T-helper 2 cell treated with Interferon-gamma antibody and Interleukin-4, amounts not matched to agents 100 ng/mL and 5 ng/mL, for 36 hours (primary cell): Measurements from ENCODE around the gene SF3B6. TPM values are rescaled to one million over a fixed set of nuclear protein-coding genes. Genes with fewer than 3 reads are reported as not detected.
"Not testable (repeated sequence)": the region's sequence is repeated elsewhere in the genome, so short reads cannot be mapped to it uniquely, and the experiment has no call there.

Source experiments
- intact Hi-C: fragments of 100-400 bp; cut with micrococcal nuclease; formaldehyde crosslinking; loops from one replicate; pipeline ENCODE4 v1.15.1; 2023
- total RNA-seq: library from RNA; stranded (reverse); gene quantifications from 2 replicates; pipeline ENCODE4 v1.2.3, GENCODE V29; 2022

SF3B6 gene
- total RNA-seq, result 92.5 and 94.6 TPM in 2 replicates

DNA sequence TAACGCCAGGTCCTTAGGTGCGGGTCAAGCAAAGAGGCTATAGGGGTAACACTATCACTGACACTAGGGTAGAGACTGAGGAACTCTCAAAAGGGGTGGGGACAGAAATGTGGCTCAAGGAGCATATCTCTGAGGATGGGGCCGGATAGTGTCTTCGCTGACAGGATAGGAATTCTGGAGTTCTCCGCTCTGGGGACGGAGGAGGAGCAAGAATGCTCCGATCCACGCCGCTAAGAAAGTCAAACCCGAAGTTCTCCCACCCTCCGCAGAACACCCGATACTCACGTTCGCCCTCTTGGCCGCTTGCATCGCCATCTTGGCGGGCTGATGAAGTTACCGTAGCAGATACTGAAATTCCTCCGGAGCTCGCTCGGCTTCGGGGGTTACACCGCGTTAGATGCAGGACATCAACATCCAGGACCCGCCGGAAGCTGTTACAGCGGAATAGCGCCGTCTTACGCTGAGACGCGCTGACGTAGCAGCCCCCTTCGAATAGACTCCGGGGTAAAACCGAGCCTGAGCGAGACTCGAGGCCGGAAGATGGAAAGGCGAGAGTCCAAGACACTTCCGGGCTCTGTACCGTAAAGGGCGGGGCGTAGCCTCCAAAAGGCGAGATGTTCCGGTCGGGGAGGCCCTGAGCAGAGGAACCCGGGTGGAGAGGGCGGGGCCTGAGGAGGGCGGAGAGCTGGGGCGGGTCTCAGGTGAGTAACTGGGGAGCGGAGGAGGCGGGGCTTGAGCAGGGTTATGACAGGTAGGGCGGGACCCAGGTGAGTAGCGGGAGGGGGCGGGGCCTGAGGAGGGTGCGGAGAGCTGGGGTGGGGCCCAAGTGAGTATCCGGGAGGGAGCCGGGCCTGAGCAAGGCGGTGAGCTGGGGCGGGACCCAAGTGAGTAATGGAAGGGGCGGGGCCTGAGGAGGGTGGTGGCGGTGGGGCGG is at the start of gene SF3B6:
TSS of gene SF3B6 (minus strand) at position 412 of the 934 bp plus-strand sequence. CDS start at position 315, 97 bp downstream.
- intact Hi-C loops, result loop anchor here (1.0 to 10.0 kb wide), 8 partner anchors 8 to 719 kb away; partner anchors contain the start of genes ATAD2B, CENPO, FAM228B and ITSN2

GRCh38 chr2:24123922-24124580 is 47.9 kb upstream of the SF3B6 start:
- intact Hi-C loops, result loop anchor here (2.0 to 10.0 kb wide), 4 partner anchors 47 to 371 kb away; partner anchors contain the start of genes ATAD2B, ITSN2, NCOA1 and SF3B6

DNA sequence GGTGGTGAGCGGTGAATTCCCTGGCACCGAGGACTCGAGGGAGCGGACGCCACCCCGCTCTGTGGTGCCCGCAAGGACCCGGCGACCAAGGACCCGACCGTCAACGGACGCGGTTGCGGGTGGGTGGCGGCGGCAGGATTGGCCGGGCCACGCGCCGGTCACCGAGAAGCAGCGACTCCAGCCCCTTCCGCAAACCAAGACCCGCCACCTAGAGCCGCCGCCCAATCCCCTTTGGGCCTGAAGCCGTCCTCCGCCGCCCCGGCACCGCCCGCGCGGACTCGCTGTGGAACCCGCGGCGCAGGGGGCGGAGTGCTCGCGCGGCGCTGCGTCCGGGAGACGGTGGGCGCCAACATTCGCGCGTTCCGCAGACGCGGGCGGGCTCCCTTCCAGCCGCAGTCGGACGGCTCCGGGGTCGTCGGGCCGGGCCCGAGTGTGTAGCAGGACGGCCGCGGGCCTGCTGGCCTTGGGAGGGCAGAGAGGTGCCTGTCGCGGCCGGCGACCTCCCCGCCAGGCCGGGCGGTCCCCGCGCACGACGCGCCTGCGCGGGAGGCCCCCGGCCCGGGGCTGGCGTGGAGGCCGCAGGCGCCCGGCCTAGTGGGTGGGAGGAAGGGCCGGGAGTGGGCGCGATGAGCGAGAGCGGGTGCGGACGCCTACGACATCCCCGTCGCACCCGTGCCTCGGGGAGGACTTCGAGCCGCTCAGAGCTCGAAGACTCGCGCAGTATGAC is 47.2 kb upstream of the SF3B6 start, which contains the start of the genes FAM228B and PFN4:
TSS of gene FAM228B (plus strand) at position 275 of the 727 bp plus-strand sequence. CDS start 893 bp downstream, outside the sequence.
TSS of gene PFN4 (minus strand) at position 140 of the 727 bp plus-strand sequence. CDS start 799 bp downstream, outside the sequence.
- intact Hi-C loops, result loop anchor here (2.0 to 10.0 kb wide), 4 partner anchors 47 to 371 kb away; partner anchors contain the start of genes ATAD2B, ITSN2, NCOA1 and SF3B6

- intact Hi-C loops, result loop anchor here (2.0 to 10.0 kb wide), 4 partner anchors 46 to 372 kb away; partner anchors contain the start of genes ATAD2B, ITSN2, NCOA1 and SF3B6
These were observed 46.5 kb upstream of the SF3B6 start for GRCh38 chr2:24122366-24123194.

DNA sequence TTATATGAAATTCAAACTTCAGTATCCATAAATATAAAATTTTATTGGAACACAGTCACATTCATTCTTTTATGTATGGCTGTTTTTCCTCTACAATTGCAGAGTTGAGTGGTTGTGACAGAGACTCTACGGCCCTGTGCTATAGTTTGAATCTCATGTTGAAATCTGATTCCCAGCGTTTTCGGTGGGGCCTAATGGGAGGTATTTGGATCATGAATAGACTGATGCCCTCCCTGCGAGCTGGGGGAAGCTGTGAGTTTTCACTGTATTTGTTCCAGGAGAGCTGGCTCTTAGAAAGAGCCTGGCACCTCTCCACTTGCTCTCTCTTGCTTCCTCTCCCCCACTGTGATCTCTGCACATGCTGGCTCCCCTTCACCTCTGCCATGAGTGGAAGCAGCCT is 45.3 kb upstream of the SF3B6 start:
- intact Hi-C loops, result loop anchor here (5.0 to 10.0 kb wide), 3 partner anchors 194 to 373 kb away; partner anchors contain the start of genes ATAD2B, ITSN2 and NCOA1

- intact Hi-C loops, result loop anchor here (5.0 to 10.0 kb wide), 3 partner anchors 194 to 374 kb away; partner anchors contain the start of genes ATAD2B, ITSN2 and NCOA1
These were observed 44.9 kb upstream of the SF3B6 start for GRCh38 chr2:24121066-24121465.

DNA sequence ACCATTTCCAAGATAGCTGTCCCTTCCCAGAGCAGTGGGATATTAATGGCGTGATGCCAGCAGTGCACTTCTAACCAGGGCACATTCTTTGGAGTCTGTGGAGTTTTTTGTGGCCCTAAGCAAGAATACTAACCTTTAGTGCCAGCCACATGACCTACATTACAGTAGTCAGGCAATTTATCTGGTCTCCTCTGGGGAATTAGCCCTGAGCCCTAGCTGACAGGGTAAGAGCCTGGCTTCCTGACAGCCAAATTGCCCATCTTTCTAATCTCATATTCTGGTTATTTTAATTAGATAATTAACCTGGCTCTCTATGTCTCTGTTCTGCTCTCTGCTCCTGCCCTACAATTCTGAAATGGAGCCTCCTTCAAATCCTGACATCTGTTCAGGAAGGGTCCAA is 41.8 kb upstream of the SF3B6 start:
- intact Hi-C loops, result no loop called here

DNA sequence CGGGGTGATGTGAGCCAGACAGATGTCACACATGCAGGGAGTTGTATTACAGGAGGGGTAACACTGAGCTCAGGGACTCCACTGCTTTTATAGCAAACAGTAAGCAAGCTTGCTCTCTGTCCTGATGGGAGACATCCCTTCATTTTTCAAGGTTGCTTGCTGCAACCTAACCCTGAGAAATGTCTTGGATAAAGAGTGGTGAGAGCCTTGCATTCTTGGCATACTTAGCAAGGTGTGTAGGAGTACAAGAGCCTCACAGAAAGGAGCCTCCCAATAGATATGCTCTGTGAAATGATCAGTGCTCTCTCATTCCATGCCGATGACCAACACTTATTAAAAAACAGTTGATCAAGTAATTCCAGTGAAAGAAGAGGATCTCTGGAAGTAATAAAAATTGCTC is 38.9 kb upstream of the SF3B6 start:
- intact Hi-C loops, result no loop called here

- intact Hi-C loops, result no loop called here
These were observed 35.3 kb upstream of the SF3B6 start for GRCh38 chr2:24111407-24111901.

GRCh38 chr2:24110660-24111303 is 34.7 kb upstream of the SF3B6 start:
- intact Hi-C loops, result no loop called here

- intact Hi-C loops, result not testable (repeated sequence)
These were observed 33.3 kb upstream of the SF3B6 start for GRCh38 chr2:24109431-24109830.

DNA sequence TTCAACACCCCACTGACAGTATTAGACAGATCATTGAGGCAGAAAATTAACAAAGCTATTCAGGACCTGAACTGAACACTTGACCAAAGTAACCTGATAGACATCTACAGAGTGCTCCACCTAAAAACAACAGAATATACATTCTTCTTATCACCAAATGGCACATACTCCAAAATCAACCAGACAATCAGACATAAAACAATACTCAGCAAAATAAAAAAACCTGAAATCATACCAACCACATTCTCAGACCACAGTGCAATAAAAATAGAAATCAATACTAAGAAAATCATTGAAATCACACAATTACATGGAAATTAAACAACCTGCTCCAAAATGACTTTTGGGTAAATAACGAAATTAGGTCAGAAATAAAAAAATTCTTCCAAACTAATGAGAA is 31.2 kb upstream of the SF3B6 start:
- intact Hi-C loops, result no loop called here

- intact Hi-C loops, result no loop called here
These were observed 30.7 kb upstream of the SF3B6 start for GRCh38 chr2:24106786-24107185.

- intact Hi-C loops, result no loop called here
These were observed 29.7 kb upstream of the SF3B6 start for GRCh38 chr2:24105816-24106215.

DNA sequence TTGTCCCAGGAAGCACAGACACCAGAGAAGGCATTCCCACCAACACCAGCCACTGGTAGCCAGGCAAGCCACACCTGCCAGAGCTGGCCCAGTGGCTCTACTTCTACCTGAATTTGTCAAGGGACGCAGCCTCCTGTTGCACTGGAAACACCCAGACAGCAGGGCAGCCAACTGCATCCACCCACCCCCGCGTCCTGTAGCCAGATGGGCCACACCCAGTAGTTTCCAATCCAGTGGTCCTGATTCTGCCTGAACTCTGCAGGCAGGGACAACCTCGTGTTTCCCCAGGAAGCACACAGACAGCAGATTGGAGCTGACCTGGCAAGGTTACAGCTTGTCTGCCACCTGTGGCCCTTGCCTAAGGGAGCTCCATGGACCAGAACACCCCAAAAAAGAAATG is 28.8 kb upstream of the SF3B6 start:
- intact Hi-C loops, result no loop called here

DNA sequence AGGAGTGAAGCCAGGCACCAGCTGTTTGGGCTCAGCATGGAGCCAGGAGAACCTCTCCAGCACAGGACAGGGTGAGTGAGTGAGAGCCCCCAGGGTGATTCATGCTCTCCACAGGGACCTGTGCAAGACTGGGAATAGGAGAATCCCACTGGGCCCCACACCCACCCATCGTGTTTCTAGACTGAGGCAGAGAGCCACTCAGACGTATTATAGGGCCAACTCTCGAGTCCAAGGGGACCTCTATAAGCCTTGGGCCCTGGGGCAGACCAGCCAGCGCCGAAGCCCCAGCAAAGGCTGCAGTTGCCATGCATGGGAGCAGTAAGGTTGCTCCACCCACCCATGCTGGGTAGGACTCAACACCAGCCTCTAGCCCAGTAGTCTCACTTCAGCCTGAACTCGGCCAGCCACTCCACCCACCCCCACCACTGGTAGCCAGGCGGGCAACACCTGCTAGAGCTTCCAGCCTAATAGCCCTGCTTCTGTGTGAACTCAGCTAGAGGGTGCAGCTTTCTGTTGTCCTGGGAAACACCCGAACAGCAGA is 28.1 kb upstream of the SF3B6 start:
- intact Hi-C loops, result no loop called here

DNA sequence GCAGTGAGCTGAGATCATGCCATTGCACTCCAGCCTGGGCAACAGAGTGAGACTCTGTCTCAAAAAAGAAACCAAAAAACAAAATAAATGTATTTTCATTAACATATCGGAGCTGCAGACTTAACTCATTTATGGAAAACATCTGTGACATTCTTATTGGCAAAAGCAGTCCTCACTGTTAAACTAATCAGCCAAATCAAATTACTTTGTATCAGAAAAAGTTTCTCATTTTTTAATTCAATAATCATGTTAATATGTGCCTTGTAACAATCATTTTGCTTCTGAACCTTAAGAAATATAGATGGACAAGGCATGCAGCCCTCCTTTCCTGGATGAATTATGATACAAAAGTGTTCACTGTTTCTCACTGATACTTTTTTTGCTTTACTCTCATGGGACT is 26.6 kb upstream of the SF3B6 start:
- intact Hi-C loops, result no loop called here

GRCh38 chr2:24101992-24102391 is 25.9 kb upstream of the SF3B6 start:
- intact Hi-C loops, result no loop called here

DNA sequence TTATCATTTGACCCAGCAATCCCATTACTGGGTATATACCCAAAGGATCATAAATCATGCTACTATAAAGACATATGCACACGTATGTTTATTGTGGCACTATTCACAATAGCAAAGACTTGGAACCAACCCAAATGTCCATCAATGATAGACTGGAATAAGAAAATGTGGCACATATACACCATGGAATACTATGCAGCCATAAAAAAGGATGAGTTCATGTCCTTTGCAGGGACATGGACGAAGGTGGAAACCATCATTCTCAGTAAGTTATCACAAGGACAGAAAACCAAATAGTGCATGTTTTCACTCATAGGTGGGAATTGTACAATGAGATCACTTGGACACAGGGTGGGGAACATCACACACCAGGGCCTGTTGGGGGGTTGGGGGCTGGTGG is 24.6 kb upstream of the SF3B6 start:
- intact Hi-C loops, result not testable (repeated sequence)
